GM12878 (cell line): Measurements from ENCODE around the gene FGR. TPM values are rescaled to one million over a fixed set of nuclear protein-coding genes. Genes with fewer than 3 reads are reported as not detected.

Experiments
- ATAC-seq: fragments of 200-7000 bp; cut with Tn5 transposase; 3 replicates; pipeline ENCODE4 v1.9.1; 2020; ENCODE audit warnings: mild to moderate bottlenecking, moderate library complexity
- BruUV-seq: library from RNA; stranded (reverse); fragments of 400-500 nt; replicated peaks from 2 replicates; lab custom pipeline; 2021; lab: Mats Ljungman, UMichigan
- CTCF ChIA-PET: fragments of 300-600 bp; sonication (Branson Sonifier 250); formaldehyde crosslinking; extraction: SDS; loops from one replicate; lab custom pipeline; 2021; ENCODE audit warnings: inconsistent platforms; lab: Yijun Ruan, JAX
- POLR2A ChIA-PET: fragments of 350-600 bp; formaldehyde crosslinking; extraction: SDS; loops from one replicate; lab custom pipeline; 2021; ENCODE audit warnings: inconsistent platforms; lab: Charles Lee
- RAD21 ChIA-PET: fragments of 300-600 bp; sonication (Branson Sonifier 250); formaldehyde crosslinking; loops from one replicate; lab custom pipeline; 2023; ENCODE audit warnings: antibody characterized with exemption; ENCODE audit not compliant: unreplicated experiment; lab: Charles Lee
- SMC1A ChIA-PET: fragments of 300-600 bp; sonication (Branson Sonifier 250); formaldehyde crosslinking; loops from one replicate; lab custom pipeline; 2023; ENCODE audit not compliant: unreplicated experiment, uncharacterized antibody; lab: Charles Lee
- DNase-seq: peaks from one replicate; pipeline ENCODE4 v3.0.0-alpha.2; 2011; ENCODE audit warnings: low read depth, low spot score
- FAIRE-seq: peaks from 3 replicates; lab custom pipeline; 2011; peaks lifted over from hg19 to GRCh38; lab: Jason Lieb, UNC
- H2AFZ ChIP-seq: 2 replicates; pipeline ENCODE4 v1.6.0; 2011; ENCODE audit warnings: low read depth, low read length, control low read depth; ENCODE audit not compliant: control insufficient read depth
- H3K27ac ChIP-seq: 2 replicates; pipeline ENCODE4 v1.5.1; 2011; ENCODE audit warnings: control low read depth; ENCODE audit not compliant: control insufficient read depth, insufficient read depth
- H3K27me3 ChIP-seq, 2 experiments: replicated peaks in 1 of 2; 2 replicates each; pipeline versions ENCODE4 v1.6.0 to v1.6.1; 2011; ENCODE audit warnings: low read length in 1 of 2; ENCODE audit not compliant: control insufficient read depth in 2 of 2, insufficient read depth in 2 of 2
- H3K36me3 ChIP-seq, 2 experiments: 2 replicates each; pipeline ENCODE4 v1.5.1; 2011; ENCODE audit warnings: low read length in 1 of 2; ENCODE audit not compliant: control insufficient read depth in 2 of 2, insufficient read depth in 2 of 2
- H3K4me1 ChIP-seq: 2 replicates; pipeline ENCODE4 v1.6.1; 2011; ENCODE audit warnings: mild to moderate bottlenecking, low read length, moderate library complexity, mixed read lengths; ENCODE audit not compliant: control insufficient read depth, insufficient read depth
- H3K4me2 ChIP-seq: 2 replicates; pipeline ENCODE4 v1.6.0; 2011; ENCODE audit warnings: control low read depth; ENCODE audit not compliant: control insufficient read depth, insufficient read depth
- H3K4me3 ChIP-seq: fragments of 200-600 bp; sonication (generic); 2 replicates; pipeline ENCODE4 v1.5.1; 2016
- H3K79me2 ChIP-seq: 2 replicates; pipeline ENCODE4 v1.6.0; 2011; ENCODE audit warnings: low read length; ENCODE audit not compliant: control insufficient read depth, insufficient read depth
- H3K9ac ChIP-seq: 2 replicates; pipeline ENCODE4 v1.8.0; 2011; ENCODE audit warnings: low read length, control low read depth, mixed read lengths; ENCODE audit not compliant: control insufficient read depth, insufficient read depth
- H3K9me3 ChIP-seq: replicated peaks from 3 replicates; pipeline ENCODE4 v1.5.1; 2011; ENCODE audit warnings: mild to moderate bottlenecking, low read length; ENCODE audit not compliant: control insufficient read depth, insufficient read depth
- H4K20me1 ChIP-seq: 2 replicates; pipeline ENCODE4 v1.6.0; 2011; ENCODE audit not compliant: control insufficient read depth, insufficient read depth
- BCL3 ChIP-seq: IDR thresholded peaks from 2 replicates; pipeline ENCODE4 v1.6.1; 2011; ENCODE audit warnings: borderline replicate concordance, low read depth, mild to moderate bottlenecking, moderate library complexity, low read length; ENCODE audit not compliant: insufficient read depth, poor library complexity, severe bottlenecking
- DPF2 ChIP-seq: fragments of 450-650 bp; IDR thresholded peaks from 2 replicates; pipeline ENCODE4 v1.6.1; 2017; ENCODE audit warnings: mild to moderate bottlenecking
- EED ChIP-seq: sonication (generic); IDR thresholded peaks from 2 replicates; pipeline ENCODE4 v1.6.1; 2016; ENCODE audit warnings: antibody characterized with exemption, low read depth
- EGR1 ChIP-seq, 2 experiments: IDR thresholded peaks; 1 replicate in 1 of 2; 2 replicates in 1 of 2; pipeline ENCODE4 v1.6.1; 2011 to 2012; ENCODE audit warnings: low read depth in 2 of 2, low read length in 2 of 2, borderline replicate concordance in 1 of 2, mild to moderate bottlenecking in 1 of 2, moderate library complexity in 1 of 2
- ESRRA ChIP-seq: IDR thresholded peaks from 2 replicates; pipeline ENCODE4 v1.6.1; 2012; ENCODE audit warnings: mild to moderate bottlenecking, low read length, improper control_type of control experiment
- GATAD2B ChIP-seq: fragments of 450-650 bp; conservative IDR thresholded peaks from 2 replicates; pipeline ENCODE4 v1.6.1; 2017; ENCODE audit warnings: low read depth, mild to moderate bottlenecking, moderate library complexity
- IKZF1 ChIP-seq: fragments of 450-650 bp; conservative IDR thresholded peaks from 2 replicates; pipeline ENCODE4 v1.6.1; 2017; ENCODE audit warnings: antibody characterized with exemption, mild to moderate bottlenecking
- IKZF2 ChIP-seq, 2 experiments: fragments of 450-650 bp; IDR thresholded peaks; 2 replicates each; pipeline ENCODE4 v1.6.1; 2017; ENCODE audit warnings: mild to moderate bottlenecking in 2 of 2, moderate library complexity in 2 of 2
- NR2F1 ChIP-seq: fragments of 450-650 bp; conservative IDR thresholded peaks from 2 replicates; pipeline ENCODE4 v1.6.1; 2017; ENCODE audit warnings: mild to moderate bottlenecking
- RB1 ChIP-seq: fragments of 450-650 bp; formaldehyde crosslinking; IDR thresholded peaks from 2 replicates; pipeline ENCODE4 v1.6.1; 2017; ENCODE audit warnings: mild to moderate bottlenecking, borderline replicate concordance
- RUNX3 ChIP-seq: IDR thresholded peaks from 2 replicates; pipeline ENCODE4 v1.6.1; 2012; ENCODE audit warnings: low read length, inconsistent platforms
- SP1 ChIP-seq: IDR thresholded peaks from one replicate; pipeline ENCODE4 v1.6.1; 2011; ENCODE audit warnings: low read depth, low read length
- SUPT20H ChIP-seq: IDR thresholded peaks from 2 replicates; pipeline ENCODE4 v1.6.1; 2011; ENCODE audit warnings: low read depth, mild to moderate bottlenecking, low read length, moderate library complexity, borderline replicate concordance; ENCODE audit not compliant: control insufficient read depth
- WGBS: methylation state at CpG from one replicate; pipeline ENCODE4 v1.1.6; 2016; ENCODE audit warnings: low lambda C conversion rate; ENCODE audit not compliant: insufficient replicate concordance, insufficient coverage; ENCODE audit errors: missing lambda C conversion rate; 5-methylcytosine and 5-hydroxymethylcytosine counted together
- in situ Hi-C: fragments of 300-500 bp; cut with MboI; formaldehyde crosslinking; loops from 9 replicates; pipeline ENCODE4 v1.14.3; 2018; ENCODE audit warnings: mixed read lengths
- intact Hi-C: fragments of 100-400 bp; cut with micrococcal nuclease; formaldehyde crosslinking; loops from one replicate; pipeline ENCODE4 v1.14.2; 2022; ENCODE audit not compliant: unreplicated experiment
- polyA plus RNA-seq, 11 experiments: library from polyadenylated mRNA; depleted of rRNA in 4 of 11; unstranded in 6 of 11; stranded (reverse) in 5 of 11; fragments of >200 nt; fragmentation: Nextera tagmentation in 4 of 11; fragmentation: Illumina TruSeq in 1 of 11; extraction: Ambion mirVana in 4 of 11; extraction: Trizol in 1 of 11; gene quantifications; 1 replicate in 1 of 11; 2 replicates in 10 of 11; pipeline versions ENCODE4 v1.2.1 to v1.2.3, GENCODE V29; 2011 to 2016; ENCODE audit warnings: inconsistent platforms in 2 of 11, missing spikeins in 2 of 11, low read depth in 1 of 11
- total RNA-seq, 4 experiments: library from RNA; depleted of rRNA in 3 of 4; stranded (reverse); fragments of >200 nt in 3 of 4; fragmentation: Illumina TruSeq in 1 of 4; extraction: Trizol in 1 of 4; gene quantifications; 2 replicates each; pipeline versions ENCODE4 v1.2.1 to v1.2.3, GENCODE V29; 2013 to 2021

The FGR gene
- total and polyA plus RNA-seq, 10 of the 15 experiments (the other 5 are each of a cell fraction or from before 2014, with no cell fraction given): 10.9 to 193 (median 74.7) TPM

- peak overlapping the region; percentile 71 for H3K4me3 ChIP-seq
- ChIA-PET SMC1A (interaction anchor here (0.9 to 4.0 kb wide), 18 partner anchors 8 to 231 kb away, joined by 3 to 42 read pairs (median 4); partner anchors contain the start of gene IFI6), POLR2A (interaction anchor here (0.5 to 1.6 kb wide), 13 partner anchors 11 to 670 kb away, joined by 3 to 7 read pairs (median 3); no protein-coding TSS in a partner anchor), RAD21 (interaction anchor here (0.5 to 11.0 kb wide), 24 partner anchors 23 to 490 kb away, joined by 3 to 181 read pairs (median 4); partner anchors contain the start of genes FAM76A and STX12), CTCF (interaction anchor here (0.6 to 10.4 kb wide), 23 partner anchors 8 to 305 kb away, joined by 3 to 155 read pairs (median 4); no protein-coding TSS in a partner anchor)
- 0 out of 2 replicates have a peak, but pooled peaks cover 3% of the 10 kb centered on the region for H4K20me1 ChIP-seq
- ATAC-seq (peak; percentile 24), DNase-seq (no peak), FAIRE-seq (no peak)
- H2AFZ ChIP-seq: no peak overlapping the region
- H3K36me3 ChIP-seq: no peaks in the 10 kb centered on the region; a peak in 2 of 4 replicates
- peaks cover 1% of the 10 kb centered on the region for H3K79me2 ChIP-seq
- H3K27me3 ChIP-seq: no peaks in the 10 kb centered on the region
- TF ChIP-seq RUNX3 (peak; percentile 62), SUPT20H (no peak), IKZF2 (IDR thresholded peaks at IDR 0.05) (peak; percentile 37 to 56; a peak in 2 of 4 replicates), ESRRA (no peak), EGR1 (IDR thresholded peaks at IDR 0.05; ENCODE audit: borderline replicate concordance in 1 of 2, low read depth in 2 of 2, low read length in 2 of 2) (peak in 1 of 2 experiments; percentile 86; a peak in 1 of 3 replicates), EED (peak; percentile 80), DPF2 (peak; percentile 51; the same call in 1 of the 2 replicates), IKZF1 (peak; percentile 66), BCL3 (peak; percentile 44), SP1 (no peak), RB1 (0 out of 2 replicates have a peak, but pooled peaks have one; percentile 55), NR2F1 (0 out of 2 replicates have a peak, but pooled peaks have one; percentile 29), GATAD2B (peak; percentile 78)
- H3K27ac ChIP-seq: no peak overlapping the region
- intact Hi-C loops (loop anchor here (10.0 kb wide), 1 partner anchor 117 kb away; no protein-coding TSS in a partner anchor), in situ Hi-C loops (no loop called here)
- peaks cover 46% of the 10 kb centered on the region for H3K4me1 ChIP-seq
- no peaks in the 10 kb centered on the region for H3K9me3 ChIP-seq
- BruUV-seq: no TSS peak
- WGBS: 35% methylated on average over 23 of the region's 23 CpGs
- H3K4me2 ChIP-seq: peak overlapping the region; percentile 88
- peak overlapping the region; percentile 53 for H3K9ac ChIP-seq
Observed at GRCh38 chr1:27601771-27602461, 33.1 kb downstream of the FGR start.
